ENCODE measurements around the gene KCNH4. TPM values are rescaled to one million over a fixed set of nuclear protein-coding genes. Genes with fewer than 3 reads are reported as not detected.

The KCNH4 gene
- total RNA-seq = under 1 TPM in 3 of 4 donors, not detected in 1; 0.08 to 0.17 (median 0.11) TPM
- under 1 TPM in 2 of 3 donors, not detected in 1; 0.01 to 0.03 TPM for polyA plus RNA-seq
- long read RNA-seq, donor 1 = 0 reads
- long read RNA-seq, donor 2 = 0 reads

GRCh38 chr17:42180922-42181850 is at the start of gene KCNH4:
Gene KCNH4, minus strand, starts transcription at chr17:42181142. Its CDS starts 197 bp downstream, at chr17:42180945.
- peak; percentile 49 to 72 (median 65) for ATAC-seq
- peak; percentile 38 for TF ChIP-seq CTCF (IDR thresholded peaks at IDR 0.05)

GRCh38 chr17:42230225-42230624 is 49.3 kb upstream of the KCNH4 start:
- H3K4me1 ChIP-seq = peaks cover 55% of the 10 kb centered on the region
- no peak overlapping the region for H3K4me3 ChIP-seq
- peak overlapping the region; percentile 83 for H3K27ac ChIP-seq
- WGBS, 3 donors = 54 to 71% (median 61%) methylated on average over 5 of the region's 5 CpGs
- H3K36me3 ChIP-seq (ENCODE audit: insufficient read depth in 1 of 2, low read depth in 1 of 2) = peaks cover 0 to 16% of the 10 kb centered on the region in 2 donors
- intact Hi-C loops (cut with DNase I) = loop anchor here (5.0 kb wide), 1 partner anchor 47 kb away; the partner anchor contains the start of gene STAT5B (in 2 of the 2)
- ATAC-seq = no peak
- no peaks in the 10 kb centered on the region for H3K9me3 ChIP-seq
- no peak for DNase-seq
- no peak for TF ChIP-seq CTCF (IDR thresholded peaks at IDR 0.05)
- no peaks in the 10 kb centered on the region for H3K27me3 ChIP-seq (ENCODE audit: insufficient read depth in 3 of 3, low read length in 2 of 3)

More at GRCh38 chr17:42180922-42181850, at the start of gene KCNH4:
- DNase-seq = peak; percentile 79 to 86
- Histone ChIP-seq H3K27me3 (ENCODE audit: insufficient read depth in 3 of 3, low read length in 2 of 3) (peaks cover 0 to 32% (median 7%) of the 10 kb centered on the region in 3 donors), H3K4me3 (peak within 1 kb of the TSS; percentile 53), H3K27ac (no peak within 1 kb of the TSS), H3K4me1 (peaks cover 18% of the 10 kb centered on the region), H3K36me3 (ENCODE audit: insufficient read depth in 1 of 2, low read depth in 1 of 2) (no peaks in the 10 kb centered on the region), H3K9me3 (no peaks in the 10 kb centered on the region)
- 4 to 7% (median 6%) methylated on average over 42 to 60 of the region's 60 CpGs for WGBS, 3 donors
- intact Hi-C loops (cut with DNase I) = loop anchor here in 1 of 2 donors (5.0 kb wide), 1 partner anchor 54 kb away; no protein-coding TSS in a partner anchor

GRCh38 chr17:42227849-42228700 is 47.1 kb upstream of the KCNH4 start:
- 28 to 39% (median 30%) methylated on average over 11 of the region's 11 CpGs for WGBS, 3 donors
- intact Hi-C loops (cut with DNase I) = no loop called here
- no peaks in the 10 kb centered on the region for H3K9me3 ChIP-seq
- no peak for DNase-seq
- no peaks in the 10 kb centered on the region for H3K27me3 ChIP-seq (ENCODE audit: insufficient read depth in 3 of 3, low read length in 2 of 3)
- H3K4me1 ChIP-seq = peaks cover 35% of the 10 kb centered on the region
- peak overlapping the region; percentile 83 for H3K27ac ChIP-seq
- H3K36me3 ChIP-seq (ENCODE audit: insufficient read depth in 1 of 2, low read depth in 1 of 2) = peaks cover 0 to 34% of the 10 kb centered on the region in 2 donors
- TF ChIP-seq CTCF (IDR thresholded peaks at IDR 0.05) = no peak
- peak overlapping the region; percentile 26 for H3K4me3 ChIP-seq
- ATAC-seq = peak; percentile 89 to 93 (median 91)

GRCh38 chr17:42225646-42226045 is 44.7 kb upstream of the KCNH4 start:
- no peak for ATAC-seq
- 89 to 94% (median 90%) methylated on average over 5 of the region's 5 CpGs for WGBS, 3 donors
- Histone ChIP-seq H3K4me3 (no peak overlapping the region), H3K27me3 (ENCODE audit: insufficient read depth in 3 of 3, low read length in 2 of 3) (no peaks in the 10 kb centered on the region), H3K27ac (no peak overlapping the region), H3K9me3 (no peaks in the 10 kb centered on the region), H3K36me3 (ENCODE audit: insufficient read depth in 1 of 2, low read depth in 1 of 2) (peaks cover 0 to 54% of the 10 kb centered on the region in 2 donors), H3K4me1 (peaks cover 31% of the 10 kb centered on the region)
- no peak for TF ChIP-seq CTCF (IDR thresholded peaks at IDR 0.05)
- intact Hi-C loops (cut with DNase I) = no loop called here
- DNase-seq = no peak
